Suprapubic skin (tissue), 4 donors: Measurements from ENCODE around the gene GPER1. TPM values are rescaled to one million over a fixed set of nuclear protein-coding genes. Genes with fewer than 3 reads are reported as not detected.

Experiments used
- DNase-seq, 2 donors: peaks; one replicate each; pipeline ENCODE4 v3.0.0-alpha.2; 2019; ENCODE audit warnings: low spot score in 2 of 2
- H3K27ac ChIP-seq: fragments of 200-600 bp; sonication (generic); one replicate; pipeline ENCODE4 v1.5.1; 2019
- H3K27me3 ChIP-seq: fragments of 200-600 bp; sonication (generic); one replicate; pipeline ENCODE4 v1.5.1; 2019
- H3K36me3 ChIP-seq: fragments of 200-600 bp; sonication (generic); one replicate; pipeline ENCODE4 v1.5.1; 2019
- H3K4me1 ChIP-seq: fragments of 200-600 bp; sonication (generic); one replicate; pipeline ENCODE4 v1.5.1; 2019
- H3K4me3 ChIP-seq: fragments of 200-600 bp; sonication (generic); one replicate; pipeline ENCODE4 v1.5.1; 2019; ENCODE audit warnings: mild to moderate bottlenecking
- H3K9me3 ChIP-seq: fragments of 200-600 bp; sonication (generic); one replicate; pipeline ENCODE4 v1.5.1; 2019
- EP300 ChIP-seq: sonication (generic); formaldehyde crosslinking; IDR thresholded peaks from one replicate; pipeline ENCODE4 v1.6.1; 2017; ENCODE audit warnings: antibody characterized with exemption
- POLR2A ChIP-seq, 2 donors: fragments of 450-650 bp; IDR thresholded peaks; one replicate each; pipeline ENCODE4 v1.6.1; 2017; ENCODE audit warnings: antibody characterized with exemption in 2 of 2, mild to moderate bottlenecking in 2 of 2, moderate library complexity in 2 of 2
- POLR2AphosphoS5 ChIP-seq, 3 donors: sonication (generic); formaldehyde crosslinking; IDR thresholded peaks; one replicate each; pipeline ENCODE4 v1.6.1; 2017; ENCODE audit warnings: antibody characterized with exemption in 3 of 3
- WGBS: methylation state at CpG from one replicate; pipeline ENCODE4 v1.1.5; 2018; 5-methylcytosine and 5-hydroxymethylcytosine counted together
- total RNA-seq, 4 donors: library from RNA; depleted of rRNA; stranded (reverse); fragments of >200 nt; gene quantifications; one replicate each; pipeline ENCODE4 v1.1.0, GENCODE V29; 2016
- TF ChIP-seq, protein P1 (sequence below), 2 donors: fragments of 200-600 bp in 1 of 2; fragments of 450-650 bp in 1 of 2; sonication (generic) in 1 of 2; IDR thresholded peaks; one replicate each; pipeline ENCODE4 v1.5.1; 2016 to 2019; ENCODE audit warnings: antibody characterized with exemption in 2 of 2, mild to moderate bottlenecking in 1 of 2, moderate library complexity in 1 of 2

Gene GPER1
- total RNA-seq, 4 donors from 2014 or later = 2.6 to 11.9 (median 5.1) TPM

- WGBS = 86% methylated on average over 18 of the region's 34 CpGs
- no peak overlapping the region for H3K4me3 ChIP-seq
- TF ChIP-seq EP300 (no peak), POLR2AphosphoS5 (IDR thresholded peaks at IDR 0.05) (no peak), POLR2A (IDR thresholded peaks at IDR 0.05) (no peak)
- TF ChIP-seq, protein P1, sequence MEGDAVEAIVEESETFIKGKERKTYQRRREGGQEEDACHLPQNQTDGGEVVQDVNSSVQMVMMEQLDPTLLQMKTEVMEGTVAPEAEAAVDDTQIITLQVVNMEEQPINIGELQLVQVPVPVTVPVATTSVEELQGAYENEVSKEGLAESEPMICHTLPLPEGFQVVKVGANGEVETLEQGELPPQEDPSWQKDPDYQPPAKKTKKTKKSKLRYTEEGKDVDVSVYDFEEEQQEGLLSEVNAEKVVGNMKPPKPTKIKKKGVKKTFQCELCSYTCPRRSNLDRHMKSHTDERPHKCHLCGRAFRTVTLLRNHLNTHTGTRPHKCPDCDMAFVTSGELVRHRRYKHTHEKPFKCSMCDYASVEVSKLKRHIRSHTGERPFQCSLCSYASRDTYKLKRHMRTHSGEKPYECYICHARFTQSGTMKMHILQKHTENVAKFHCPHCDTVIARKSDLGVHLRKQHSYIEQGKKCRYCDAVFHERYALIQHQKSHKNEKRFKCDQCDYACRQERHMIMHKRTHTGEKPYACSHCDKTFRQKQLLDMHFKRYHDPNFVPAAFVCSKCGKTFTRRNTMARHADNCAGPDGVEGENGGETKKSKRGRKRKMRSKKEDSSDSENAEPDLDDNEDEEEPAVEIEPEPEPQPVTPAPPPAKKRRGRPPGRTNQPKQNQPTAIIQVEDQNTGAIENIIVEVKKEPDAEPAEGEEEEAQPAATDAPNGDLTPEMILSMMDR (IDR thresholded peaks at IDR 0.05) = no peak
- no peaks in the 10 kb centered on the region for H3K4me1 ChIP-seq
- H3K27ac ChIP-seq = no peak overlapping the region
- no peaks in the 10 kb centered on the region for H3K9me3 ChIP-seq
- no peak for DNase-seq
- H3K36me3 ChIP-seq = no peaks in the 10 kb centered on the region
- no peaks in the 10 kb centered on the region for H3K27me3 ChIP-seq
These were observed 15.3 kb downstream of the GPER1 start for GRCh38 chr7:1103009-1103788.

DNA sequence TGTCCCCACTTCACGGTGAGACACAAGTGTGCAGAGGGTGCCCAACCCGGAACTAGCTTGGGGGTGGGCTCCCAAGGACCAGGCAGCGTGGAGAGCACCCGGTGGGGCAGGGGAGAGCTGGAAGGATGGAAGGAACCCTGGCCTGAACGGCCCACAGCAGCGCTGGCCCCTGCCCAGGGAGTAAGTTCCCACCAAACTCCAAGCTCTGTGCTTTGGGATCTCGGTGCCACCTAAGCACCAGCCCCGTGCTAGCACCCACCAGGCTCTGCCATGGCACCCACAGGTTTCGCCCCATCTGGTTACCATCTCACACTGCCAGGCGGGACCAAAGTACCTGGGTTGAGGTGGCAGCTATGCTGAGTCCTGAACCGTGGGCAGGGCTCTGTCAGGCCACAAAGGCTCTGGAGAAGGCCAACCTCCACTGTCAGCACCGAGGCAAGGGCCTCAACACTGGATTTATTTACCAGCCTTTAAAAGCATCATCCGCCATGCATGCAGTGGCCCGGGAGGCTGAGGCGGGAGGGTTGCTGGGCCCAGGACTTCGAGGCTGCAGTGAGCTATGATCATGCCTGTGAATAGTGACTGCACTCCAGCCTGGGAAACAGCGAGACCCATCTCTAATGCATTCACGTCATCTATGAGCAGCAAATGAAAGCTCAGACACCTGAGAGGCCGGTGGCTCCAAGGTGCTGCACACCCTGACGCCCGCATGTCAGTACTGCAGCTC lies 16.0 kb downstream of the GPER1 start:
- 96% methylated on average over 7 of the region's 21 CpGs for WGBS
- Histone ChIP-seq H3K4me1 (no peaks in the 10 kb centered on the region), H3K4me3 (no peak overlapping the region), H3K27me3 (no peaks in the 10 kb centered on the region), H3K36me3 (no peaks in the 10 kb centered on the region), H3K9me3 (no peaks in the 10 kb centered on the region), H3K27ac (no peak overlapping the region)
- no peak for DNase-seq
- TF ChIP-seq, protein P1 (IDR thresholded peaks at IDR 0.05) = no peak
- TF ChIP-seq POLR2AphosphoS5 (IDR thresholded peaks at IDR 0.05) (no peak), EP300 (no peak), POLR2A (IDR thresholded peaks at IDR 0.05) (no peak)

GRCh38 chr7:1104516-1105179 lies 16.7 kb downstream of the GPER1 start:
- no peak for DNase-seq
- Histone ChIP-seq H3K4me3 (no peak overlapping the region), H3K9me3 (no peaks in the 10 kb centered on the region), H3K36me3 (no peaks in the 10 kb centered on the region), H3K27ac (no peak overlapping the region), H3K4me1 (no peaks in the 10 kb centered on the region), H3K27me3 (no peaks in the 10 kb centered on the region)
- 82% methylated on average over 12 of the region's 13 CpGs for WGBS
- TF ChIP-seq EP300 = no peak
- TF ChIP-seq POLR2A (IDR thresholded peaks at IDR 0.05) = no peak

DNA sequence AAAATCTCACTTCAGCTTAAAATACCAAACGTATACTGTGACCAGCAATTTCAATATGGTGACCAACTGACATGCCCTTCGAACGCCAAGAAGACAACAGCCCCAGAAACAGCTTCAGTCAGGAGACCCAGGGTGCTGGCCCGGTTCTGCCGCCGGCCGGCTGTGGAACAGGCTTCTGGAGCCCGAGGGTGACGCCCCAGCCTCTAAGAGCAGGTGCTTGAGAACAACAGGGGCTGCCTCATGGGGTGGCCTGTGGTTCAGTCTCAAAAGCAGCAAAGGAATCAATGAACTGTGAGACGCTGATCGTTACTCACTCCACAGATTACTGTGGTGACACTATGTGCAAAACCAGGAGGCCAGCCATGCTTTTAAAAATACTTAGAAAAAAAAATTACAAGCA lies 17.3 kb downstream of the GPER1 start:
- no peak overlapping the region for H3K4me3 ChIP-seq
- TF ChIP-seq POLR2AphosphoS5 (IDR thresholded peaks at IDR 0.05) (no peak), EP300 (no peak), POLR2A (IDR thresholded peaks at IDR 0.05) (no peak)
- TF ChIP-seq, protein P1 (IDR thresholded peaks at IDR 0.05) = no peak
- no peak for DNase-seq
- H3K9me3 ChIP-seq = no peaks in the 10 kb centered on the region
- H3K27me3 ChIP-seq = no peaks in the 10 kb centered on the region
- 93% methylated on average over 8 of the region's 11 CpGs for WGBS
- H3K36me3 ChIP-seq = no peaks in the 10 kb centered on the region
- no peaks in the 10 kb centered on the region for H3K4me1 ChIP-seq
- no peak overlapping the region for H3K27ac ChIP-seq

- TF ChIP-seq POLR2AphosphoS5 (IDR thresholded peaks at IDR 0.05) = no peak
- no peak for TF ChIP-seq POLR2A (IDR thresholded peaks at IDR 0.05)
- TF ChIP-seq EP300 = no peak
- TF ChIP-seq, protein P1 (IDR thresholded peaks at IDR 0.05) = no peak
- no peaks in the 10 kb centered on the region for H3K36me3 ChIP-seq
- no peaks in the 10 kb centered on the region for H3K9me3 ChIP-seq
- no peak overlapping the region for H3K4me3 ChIP-seq
- H3K27ac ChIP-seq = no peak overlapping the region
- 84% methylated on average over 27 of the region's 27 CpGs for WGBS
- no peak for DNase-seq
- H3K27me3 ChIP-seq = no peaks in the 10 kb centered on the region
- no peaks in the 10 kb centered on the region for H3K4me1 ChIP-seq
These were observed 18.3 kb downstream of the GPER1 start for GRCh38 chr7:1106063-1106792.
